IMR-90 (cell line): ENCODE results near the gene CTBP2. TPM values are rescaled to one million over a fixed set of nuclear protein-coding genes. Genes with fewer than 3 reads are reported as not detected.

ENCODE experiments used
- ATAC-seq: fragments of 200-7000 bp; cut with Tn5 transposase; 2 replicates; pipeline ENCODE4 v1.9.1; 2020; ENCODE audit warnings: low read depth, mild to moderate bottlenecking, moderate library complexity
- BruUV-seq: library from RNA; stranded (reverse); fragments of 400-500 nt; replicated peaks from 2 replicates; lab custom pipeline; 2021; lab: Mats Ljungman, UMichigan
- CTCF ChIA-PET: fragments of 300-600 bp; formaldehyde crosslinking; extraction: SDS; loops from one replicate; lab custom pipeline; 2021; ENCODE audit warnings: antibody characterized with exemption; lab: Yijun Ruan, JAX
- POLR2A ChIA-PET: fragments of 300-600 bp; sonication (Branson Sonifier 250); formaldehyde crosslinking; loops from one replicate; lab custom pipeline; 2022; ENCODE audit warnings: antibody characterized with exemption; ENCODE audit not compliant: unreplicated experiment; lab: Charles Lee
- DNase-seq: peaks from one replicate; pipeline ENCODE4 v3.0.0; 2013
- H2AFZ ChIP-seq: replicated peaks from 2 replicates; pipeline ENCODE3; 2013; ENCODE audit warnings: low read length, mild to moderate bottlenecking; ENCODE audit not compliant: poor library complexity
- H2AK5ac ChIP-seq: 2 replicates; pipeline ENCODE4 v1.6.1; 2013; ENCODE audit warnings: low read depth, low read length, inconsistent platforms
- H2AK9ac ChIP-seq: replicated peaks from 2 replicates; pipeline ENCODE3; 2013; ENCODE audit warnings: mild to moderate bottlenecking, low read depth, low read length, moderate library complexity; ENCODE audit not compliant: poor library complexity
- H2BK120ac ChIP-seq: 2 replicates; pipeline ENCODE4 v1.6.1; 2013; ENCODE audit warnings: low read depth, low read length, inconsistent platforms
- H2BK15ac ChIP-seq: 3 replicates; pipeline ENCODE4 v1.6.1; 2013; ENCODE audit warnings: low read depth, low read length, inconsistent platforms
- H2BK20ac ChIP-seq: 2 replicates; pipeline ENCODE4 v1.6.1; 2013; ENCODE audit warnings: low read depth, mild to moderate bottlenecking, inconsistent platforms, low read length, moderate library complexity
- H2BK5ac ChIP-seq: 2 replicates; pipeline ENCODE4 v1.6.1; 2013; ENCODE audit warnings: mild to moderate bottlenecking, low read depth, low read length, inconsistent platforms; ENCODE audit not compliant: poor library complexity, severe bottlenecking
- H3K14ac ChIP-seq: replicated peaks from 2 replicates; pipeline ENCODE4 v1.6.1; 2013; ENCODE audit warnings: low read depth, low read length, inconsistent platforms
- H3K18ac ChIP-seq: 2 replicates; pipeline ENCODE4 v1.6.1; 2013; ENCODE audit warnings: low read depth, low read length, control low read depth
- H3K23ac ChIP-seq: 2 replicates; pipeline ENCODE4 v1.6.1; 2013; ENCODE audit warnings: low read depth, low read length, inconsistent platforms
- H3K27ac ChIP-seq: 2 replicates; pipeline ENCODE4 v1.5.1; 2013; ENCODE audit warnings: mild to moderate bottlenecking, control low read depth, low read length; ENCODE audit not compliant: insufficient read depth
- H3K27me3 ChIP-seq: 2 replicates; pipeline ENCODE4 v1.6.1; 2013; ENCODE audit warnings: low read length; ENCODE audit not compliant: control insufficient read depth, insufficient read depth
- H3K36me3 ChIP-seq: 2 replicates; pipeline ENCODE4 v1.6.1; 2013; ENCODE audit warnings: low read length, mixed read lengths; ENCODE audit not compliant: control insufficient read depth, insufficient read depth
- H3K4ac ChIP-seq: 2 replicates; pipeline ENCODE4 v1.6.1; 2013; ENCODE audit warnings: low read depth, low read length, inconsistent platforms
- H3K4me1 ChIP-seq: 2 replicates; pipeline ENCODE4 v1.6.1; 2013; ENCODE audit warnings: low read length, mixed read lengths; ENCODE audit not compliant: control insufficient read depth, insufficient read depth
- H3K4me2 ChIP-seq: 2 replicates; pipeline ENCODE4 v1.6.1; 2013; ENCODE audit warnings: low read depth, mild to moderate bottlenecking, control low read depth, low read length, moderate library complexity
- H3K4me3 ChIP-seq: 2 replicates; pipeline ENCODE4 v1.5.1; 2013; ENCODE audit warnings: low read depth, mild to moderate bottlenecking, control low read depth, low read length, moderate library complexity; ENCODE audit not compliant: insufficient read depth
- H3K56ac ChIP-seq: 2 replicates; pipeline ENCODE4 v1.6.1; 2013; ENCODE audit warnings: low read length, inconsistent platforms; ENCODE audit not compliant: insufficient read depth; ENCODE audit errors: extremely low read depth
- H3K79me1 ChIP-seq, 2 experiments: 2 replicates each; pipeline ENCODE4 v1.6.1; 2013; ENCODE audit warnings: low read length in 2 of 2, inconsistent platforms in 1 of 2, low read depth in 1 of 2
- H3K9ac ChIP-seq: 2 replicates; pipeline ENCODE4 v1.6.1; 2013; ENCODE audit warnings: low read depth, low read length, control low read depth
- H3K9me1 ChIP-seq: 2 replicates; pipeline ENCODE4 v1.6.1; 2013; ENCODE audit warnings: low read length, inconsistent platforms; ENCODE audit not compliant: insufficient read depth
- H3K9me3 ChIP-seq: 2 replicates; pipeline ENCODE4 v1.6.1; 2013; ENCODE audit warnings: low read length; ENCODE audit not compliant: control insufficient read depth, insufficient read depth
- H4K20me1 ChIP-seq: 2 replicates; pipeline ENCODE4 v1.6.1; 2013; ENCODE audit warnings: low read length, inconsistent platforms; ENCODE audit not compliant: insufficient read depth
- H4K5ac ChIP-seq: 2 replicates; pipeline ENCODE4 v1.6.1; 2013; ENCODE audit warnings: mild to moderate bottlenecking, low read depth, low read length, control low read depth
- H4K8ac ChIP-seq, 2 experiments: 2 replicates each; pipeline ENCODE4 v1.6.1; 2013; ENCODE audit warnings: low read depth in 2 of 2, low read length in 2 of 2, control low read depth in 1 of 2, inconsistent platforms in 1 of 2
- H4K91ac ChIP-seq: 2 replicates; pipeline ENCODE4 v1.6.1; 2013; ENCODE audit warnings: low read depth, low read length, inconsistent platforms; ENCODE audit not compliant: insufficient read depth
- BHLHE40 ChIP-seq: fragments of 150-350 bp; IDR thresholded peaks from 2 replicates; pipeline ENCODE4 v1.6.1; 2016; ENCODE audit warnings: mild to moderate bottlenecking, low read depth, low read length
- CEBPB ChIP-seq: IDR thresholded peaks from 2 replicates; pipeline ENCODE4 v1.6.1; 2012; ENCODE audit warnings: low read depth, low read length, improper control_type of control experiment
- CHD1 ChIP-seq: IDR thresholded peaks from 2 replicates; pipeline ENCODE4 v1.6.1; 2012; ENCODE audit warnings: low read depth, low read length, improper control_type of control experiment
- FOS ChIP-seq: fragments of 150-350 bp; IDR thresholded peaks from 2 replicates; pipeline ENCODE4 v1.6.1; 2016; ENCODE audit warnings: low read depth, low read length
- MAFK ChIP-seq: IDR thresholded peaks from 2 replicates; pipeline ENCODE4 v1.6.1; 2012; ENCODE audit warnings: low read depth, low read length, improper control_type of control experiment
- MAZ ChIP-seq: IDR thresholded peaks from 2 replicates; pipeline ENCODE4 v1.6.1; 2012; ENCODE audit warnings: low read depth, mild to moderate bottlenecking, low read length, improper control_type of control experiment, moderate library complexity, borderline replicate concordance
- MXI1 ChIP-seq: IDR thresholded peaks from 2 replicates; pipeline ENCODE4 v1.6.1; 2012; ENCODE audit warnings: low read depth, mild to moderate bottlenecking, low read length, moderate library complexity, borderline replicate concordance
- NFE2L2 ChIP-seq: fragments of 150-350 bp; IDR thresholded peaks from 2 replicates; pipeline ENCODE4 v1.6.1; 2016; ENCODE audit warnings: low read depth, mild to moderate bottlenecking, low read length
- POLR2A ChIP-seq: IDR thresholded peaks from 2 replicates; pipeline ENCODE4 v1.6.1; 2012; ENCODE audit warnings: mild to moderate bottlenecking, low read depth, low read length
- RAD21 ChIP-seq: IDR thresholded peaks from 2 replicates; pipeline ENCODE4 v1.6.1; 2012; ENCODE audit warnings: low read length, improper control_type of control experiment
- RCOR1 ChIP-seq: IDR thresholded peaks from 2 replicates; pipeline ENCODE4 v1.6.1; 2012; ENCODE audit warnings: mild to moderate bottlenecking, low read length, improper control_type of control experiment; ENCODE audit not compliant: insufficient replicate concordance
- RFX5 ChIP-seq: IDR thresholded peaks from 2 replicates; pipeline ENCODE4 v1.8.0; 2012; ENCODE audit warnings: low read depth, mild to moderate bottlenecking, low read length, moderate library complexity
- SMC3 ChIP-seq: fragments of 150-350 bp; IDR thresholded peaks from 2 replicates; pipeline ENCODE4 v1.6.1; 2016; ENCODE audit warnings: low read depth, mild to moderate bottlenecking, antibody characterized with exemption, low read length, moderate library complexity
- WGBS, 2 experiments: methylation state at CpG; one replicate each; pipeline versions ENCODE4 v1.1.5 to v1.1.7; 2013; ENCODE audit warnings: missing lambda C conversion rate in 2 of 2; ENCODE audit not compliant: insufficient read length in 1 of 2; ENCODE audit errors: extremely low coverage in 2 of 2; 5-methylcytosine and 5-hydroxymethylcytosine counted together
- dilution Hi-C: fragments of 300-500 bp; cut with HindIII; formaldehyde crosslinking; loops from one replicate; pipeline ENCODE4 v1.14.3; 2018; ENCODE audit warnings: low sequenced_read_pairs; ENCODE audit not compliant: unreplicated experiment
- in situ Hi-C: fragments of 300-500 bp; cut with MboI; formaldehyde crosslinking; loops from 3 replicates; pipeline ENCODE4 v1.14.3; 2019; ENCODE audit warnings: low sequenced_read_pairs, inconsistent platforms, mixed read lengths
- intact Hi-C: fragments of 100-400 bp; cut with micrococcal nuclease; formaldehyde crosslinking; loops from 2 replicates; pipeline ENCODE4 v1.10.0; 2022
- polyA plus RNA-seq, 3 experiments: library from polyadenylated mRNA; depleted of rRNA; stranded (reverse); fragments of >200 nt; gene quantifications; 2 replicates each; pipeline ENCODE4 v1.2.3, GENCODE V29; 2012; ENCODE audit warnings: low replicate concordance in 1 of 3
- total RNA-seq: library from RNA; depleted of rRNA; stranded (reverse); fragments of >200 nt; gene quantifications from 2 replicates; pipeline ENCODE4 v1.2.3, GENCODE V29; 2012
- TF ChIP-seq, protein P1 (sequence below): fragments of 150-350 bp; IDR thresholded peaks from 2 replicates; pipeline ENCODE4 v1.6.1; 2017; ENCODE audit warnings: mild to moderate bottlenecking, antibody characterized with exemption, low read length, low read depth
- TF ChIP-seq, protein P2 (sequence below): conservative IDR thresholded peaks from 2 replicates; pipeline ENCODE4 v1.5.1; 2012; ENCODE audit warnings: mild to moderate bottlenecking, low read depth, low read length, improper control_type of control experiment
- TF ChIP-seq, protein P3 (sequence below): fragments of 150-350 bp; IDR thresholded peaks from 2 replicates; pipeline ENCODE4 v1.6.1; 2016; ENCODE audit warnings: low read depth, mild to moderate bottlenecking, low read length, moderate library complexity, borderline replicate concordance

CTBP2 gene
- total and polyA plus RNA-seq, 2 of the 4 experiments (the other 2 are of a cell fraction), result 81.0 to 86.6 TPM

DNA sequence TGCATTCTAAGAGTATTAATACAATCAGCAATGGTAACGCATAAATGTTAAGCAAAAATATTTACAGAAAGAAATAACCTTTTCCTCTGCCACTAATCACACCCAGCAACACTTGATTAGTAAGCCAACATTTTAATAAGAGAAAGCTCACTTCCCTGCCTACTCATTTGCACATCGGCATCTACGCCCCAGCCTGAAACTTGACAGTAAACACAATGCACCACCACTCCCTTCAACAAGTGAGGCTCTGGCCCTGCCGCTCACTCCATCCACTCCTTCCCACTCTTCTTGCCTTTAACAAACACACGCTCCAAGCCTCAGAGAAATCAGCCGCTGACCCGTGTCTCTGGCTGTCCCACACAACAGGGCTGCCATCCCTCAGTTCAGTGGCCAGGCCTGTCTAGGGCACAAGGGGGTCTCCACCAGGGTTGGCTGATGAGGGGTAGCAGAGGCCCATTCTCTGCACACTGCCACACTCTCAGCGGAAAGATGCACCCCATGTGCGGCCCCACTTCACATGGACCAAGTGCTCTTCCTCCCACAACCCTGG is 54.6 kb downstream of the CTBP2 start:
- H3K9me1 ChIP-seq, result peaks cover 36% of the 10 kb centered on the region
- H2AK5ac ChIP-seq, result no peak overlapping the region
- CTCF ChIA-PET, result no interaction called here
- H2AFZ ChIP-seq, result no peak overlapping the region
- intact Hi-C loops (no loop called here), in situ Hi-C loops (no loop called here), dilution Hi-C loops (no loop called here)
- H4K8ac ChIP-seq, result no peak overlapping the region
- no peak for ATAC-seq
- H3K4me2 ChIP-seq, result no peak overlapping the region
- no TSS peak for BruUV-seq
- POLR2A ChIA-PET, result no interaction called here
- DNase-seq, result no peak
- peaks cover 84% of the 10 kb centered on the region for H4K20me1 ChIP-seq
- H2BK120ac ChIP-seq, result no peak overlapping the region
- peaks cover 66 to 99% of the 10 kb centered on the region in 2 experiments for H3K79me1 ChIP-seq
- H3K9me3 ChIP-seq, result peaks cover 3% of the 10 kb centered on the region; the same call in 1 of the 2 replicates
- H2BK5ac ChIP-seq, result no peak overlapping the region
- H3K27me3 ChIP-seq, result no peaks in the 10 kb centered on the region
- TF ChIP-seq POLR2A (no peak), RCOR1 (no peak), SMC3 (no peak), MXI1 (no peak), RFX5 (no peak), CHD1 (no peak), FOS (no peak), BHLHE40 (no peak), MAFK (no peak), MAZ (no peak), NFE2L2 (no peak), RAD21 (no peak), CEBPB (no peak)
- TF ChIP-seq, protein P1, sequence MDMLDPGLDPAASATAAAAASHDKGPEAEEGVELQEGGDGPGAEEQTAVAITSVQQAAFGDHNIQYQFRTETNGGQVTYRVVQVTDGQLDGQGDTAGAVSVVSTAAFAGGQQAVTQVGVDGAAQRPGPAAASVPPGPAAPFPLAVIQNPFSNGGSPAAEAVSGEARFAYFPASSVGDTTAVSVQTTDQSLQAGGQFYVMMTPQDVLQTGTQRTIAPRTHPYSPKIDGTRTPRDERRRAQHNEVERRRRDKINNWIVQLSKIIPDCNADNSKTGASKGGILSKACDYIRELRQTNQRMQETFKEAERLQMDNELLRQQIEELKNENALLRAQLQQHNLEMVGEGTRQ, result no peak
- TF ChIP-seq, protein P2, sequence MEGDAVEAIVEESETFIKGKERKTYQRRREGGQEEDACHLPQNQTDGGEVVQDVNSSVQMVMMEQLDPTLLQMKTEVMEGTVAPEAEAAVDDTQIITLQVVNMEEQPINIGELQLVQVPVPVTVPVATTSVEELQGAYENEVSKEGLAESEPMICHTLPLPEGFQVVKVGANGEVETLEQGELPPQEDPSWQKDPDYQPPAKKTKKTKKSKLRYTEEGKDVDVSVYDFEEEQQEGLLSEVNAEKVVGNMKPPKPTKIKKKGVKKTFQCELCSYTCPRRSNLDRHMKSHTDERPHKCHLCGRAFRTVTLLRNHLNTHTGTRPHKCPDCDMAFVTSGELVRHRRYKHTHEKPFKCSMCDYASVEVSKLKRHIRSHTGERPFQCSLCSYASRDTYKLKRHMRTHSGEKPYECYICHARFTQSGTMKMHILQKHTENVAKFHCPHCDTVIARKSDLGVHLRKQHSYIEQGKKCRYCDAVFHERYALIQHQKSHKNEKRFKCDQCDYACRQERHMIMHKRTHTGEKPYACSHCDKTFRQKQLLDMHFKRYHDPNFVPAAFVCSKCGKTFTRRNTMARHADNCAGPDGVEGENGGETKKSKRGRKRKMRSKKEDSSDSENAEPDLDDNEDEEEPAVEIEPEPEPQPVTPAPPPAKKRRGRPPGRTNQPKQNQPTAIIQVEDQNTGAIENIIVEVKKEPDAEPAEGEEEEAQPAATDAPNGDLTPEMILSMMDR, result no peak
- TF ChIP-seq, protein P3, sequence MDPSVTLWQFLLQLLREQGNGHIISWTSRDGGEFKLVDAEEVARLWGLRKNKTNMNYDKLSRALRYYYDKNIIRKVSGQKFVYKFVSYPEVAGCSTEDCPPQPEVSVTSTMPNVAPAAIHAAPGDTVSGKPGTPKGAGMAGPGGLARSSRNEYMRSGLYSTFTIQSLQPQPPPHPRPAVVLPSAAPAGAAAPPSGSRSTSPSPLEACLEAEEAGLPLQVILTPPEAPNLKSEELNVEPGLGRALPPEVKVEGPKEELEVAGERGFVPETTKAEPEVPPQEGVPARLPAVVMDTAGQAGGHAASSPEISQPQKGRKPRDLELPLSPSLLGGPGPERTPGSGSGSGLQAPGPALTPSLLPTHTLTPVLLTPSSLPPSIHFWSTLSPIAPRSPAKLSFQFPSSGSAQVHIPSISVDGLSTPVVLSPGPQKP, result no peak
- H3K14ac ChIP-seq, result no peak overlapping the region
- no peak overlapping the region for H3K27ac ChIP-seq
- H3K4me3 ChIP-seq, result no peak overlapping the region
- no peak overlapping the region for H3K23ac ChIP-seq
- peaks cover 12% of the 10 kb centered on the region for H3K4me1 ChIP-seq
- H3K36me3 ChIP-seq, result peaks cover 37% of the 10 kb centered on the region
- no peak overlapping the region for H3K56ac ChIP-seq
- H3K9ac ChIP-seq, result no peak overlapping the region
- H2AK9ac ChIP-seq, result no peak overlapping the region
- H2BK15ac ChIP-seq, result no peak overlapping the region
- H3K4ac ChIP-seq, result no peak overlapping the region
- no peak overlapping the region for H2BK20ac ChIP-seq
- H4K91ac ChIP-seq, result no peak overlapping the region
- H4K5ac ChIP-seq, result no peak overlapping the region
- H3K18ac ChIP-seq, result no peak overlapping the region
- 95% methylated on average over 4 of the region's 9 CpGs; no CpG with 5 or more reads in 1 of the 2 experiments for WGBS, 2 experiments
